PC-3 (cell line): ENCODE results near the gene S100A5.

ENCODE experiments used
- CTCF ChIP-seq: fragments of 300-600 bp; sonication (generic); conservative IDR thresholded peaks from 2 replicates; pipeline ENCODE4 v1.5.1; 2017; ENCODE audit warnings: antibody characterized with exemption, low read depth, mild to moderate bottlenecking, low read length
- EZH2 ChIP-seq: fragments of 300-600 bp; sonication (generic); IDR thresholded peaks from one replicate; pipeline ENCODE4 v1.6.1; 2017; ENCODE audit warnings: antibody characterized with exemption, mild to moderate bottlenecking, low read length; ENCODE audit not compliant: unreplicated experiment
- EZH2phosphoT487 ChIP-seq: fragments of 300-600 bp; sonication (generic); IDR thresholded peaks from 2 replicates; pipeline ENCODE4 v1.6.1; 2018; ENCODE audit warnings: mild to moderate bottlenecking, antibody characterized with exemption, low read length, borderline replicate concordance

GRCh38 chr1:153526132-153526543, 14.6 kb downstream of the S100A5 start:
- TF ChIP-seq CTCF (no peak), EZH2 (no peak), EZH2phosphoT487 (no peak)
